ENCODE measurements around the gene MADD.

The MADD gene

DNA sequence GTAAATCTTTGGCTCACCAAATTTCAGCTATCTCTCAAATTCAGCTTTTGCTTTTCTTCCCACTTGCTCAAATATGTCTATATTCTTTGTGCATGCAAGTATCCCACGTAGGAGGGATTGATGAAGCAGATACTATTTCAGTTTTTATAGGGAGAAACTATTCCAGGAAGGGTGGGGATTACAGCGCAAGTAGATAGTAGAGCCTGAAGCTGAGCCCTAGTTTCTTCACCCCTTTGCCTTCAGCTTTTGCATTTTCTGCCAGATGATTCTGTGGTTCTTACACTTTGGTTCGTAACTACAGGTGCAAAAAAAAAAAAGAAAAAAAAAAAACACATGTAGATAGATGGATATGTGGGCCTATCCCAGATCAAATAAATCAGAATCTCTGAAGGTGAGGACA is 18.2 kb upstream of the MADD start:
- DNase-seq (ENCODE audit: low spot score), result no peak
- TF ChIP-seq, protein P1, sequence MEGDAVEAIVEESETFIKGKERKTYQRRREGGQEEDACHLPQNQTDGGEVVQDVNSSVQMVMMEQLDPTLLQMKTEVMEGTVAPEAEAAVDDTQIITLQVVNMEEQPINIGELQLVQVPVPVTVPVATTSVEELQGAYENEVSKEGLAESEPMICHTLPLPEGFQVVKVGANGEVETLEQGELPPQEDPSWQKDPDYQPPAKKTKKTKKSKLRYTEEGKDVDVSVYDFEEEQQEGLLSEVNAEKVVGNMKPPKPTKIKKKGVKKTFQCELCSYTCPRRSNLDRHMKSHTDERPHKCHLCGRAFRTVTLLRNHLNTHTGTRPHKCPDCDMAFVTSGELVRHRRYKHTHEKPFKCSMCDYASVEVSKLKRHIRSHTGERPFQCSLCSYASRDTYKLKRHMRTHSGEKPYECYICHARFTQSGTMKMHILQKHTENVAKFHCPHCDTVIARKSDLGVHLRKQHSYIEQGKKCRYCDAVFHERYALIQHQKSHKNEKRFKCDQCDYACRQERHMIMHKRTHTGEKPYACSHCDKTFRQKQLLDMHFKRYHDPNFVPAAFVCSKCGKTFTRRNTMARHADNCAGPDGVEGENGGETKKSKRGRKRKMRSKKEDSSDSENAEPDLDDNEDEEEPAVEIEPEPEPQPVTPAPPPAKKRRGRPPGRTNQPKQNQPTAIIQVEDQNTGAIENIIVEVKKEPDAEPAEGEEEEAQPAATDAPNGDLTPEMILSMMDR (IDR thresholded peaks at IDR 0.05; ENCODE audit: extremely low read depth, missing control alignments), result no peak

DNA sequence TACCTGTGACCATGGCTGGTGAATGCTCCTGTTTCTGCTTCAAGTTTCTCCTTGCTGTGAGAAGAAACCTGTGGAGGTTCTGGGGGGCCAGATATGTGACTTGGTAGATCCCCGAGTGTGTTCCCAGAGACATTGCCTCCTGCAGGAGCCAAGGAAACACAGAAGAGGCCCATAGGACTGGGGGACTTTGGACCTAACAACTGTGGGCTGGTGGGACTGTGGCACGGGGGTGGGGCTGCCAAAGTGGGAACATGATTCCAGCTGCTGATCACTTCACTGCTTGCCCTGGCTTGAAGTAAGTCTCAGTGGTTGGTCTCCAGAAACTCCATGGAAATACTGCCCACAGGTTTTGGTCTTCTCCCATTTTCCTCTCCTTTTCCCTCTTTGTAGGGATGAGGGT is 16.3 kb upstream of the MADD start:
- TF ChIP-seq, protein P1 (IDR thresholded peaks at IDR 0.05; ENCODE audit: extremely low read depth, missing control alignments), result no peak

DNA sequence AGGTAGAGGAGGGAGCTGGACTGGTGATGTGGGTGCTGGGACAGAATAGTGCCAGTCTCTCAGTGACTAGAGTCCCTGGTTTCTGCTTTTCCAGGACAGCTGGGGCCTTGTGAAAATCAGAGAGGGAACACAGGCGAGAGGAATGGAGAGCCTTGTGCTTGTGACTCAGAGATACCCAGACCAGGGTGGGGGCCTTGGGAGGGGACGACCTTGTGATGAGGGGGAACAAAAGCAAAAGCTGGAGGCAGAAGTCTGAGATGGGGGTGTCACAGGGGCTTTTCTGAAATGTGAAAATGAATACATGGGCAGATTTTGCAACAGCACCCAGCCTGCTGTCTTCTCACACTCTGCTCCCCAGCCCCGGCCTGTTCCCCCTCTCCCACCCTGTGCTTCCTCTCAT is 15.5 kb upstream of the MADD start:
- no peak for DNase-seq (ENCODE audit: low spot score)
- TF ChIP-seq, protein P1 (IDR thresholded peaks at IDR 0.05; ENCODE audit: extremely low read depth, missing control alignments), result no peak

More for the DNA sequence above, 16.3 kb upstream of the MADD start:
- no peak for DNase-seq (ENCODE audit: low spot score)

DNA sequence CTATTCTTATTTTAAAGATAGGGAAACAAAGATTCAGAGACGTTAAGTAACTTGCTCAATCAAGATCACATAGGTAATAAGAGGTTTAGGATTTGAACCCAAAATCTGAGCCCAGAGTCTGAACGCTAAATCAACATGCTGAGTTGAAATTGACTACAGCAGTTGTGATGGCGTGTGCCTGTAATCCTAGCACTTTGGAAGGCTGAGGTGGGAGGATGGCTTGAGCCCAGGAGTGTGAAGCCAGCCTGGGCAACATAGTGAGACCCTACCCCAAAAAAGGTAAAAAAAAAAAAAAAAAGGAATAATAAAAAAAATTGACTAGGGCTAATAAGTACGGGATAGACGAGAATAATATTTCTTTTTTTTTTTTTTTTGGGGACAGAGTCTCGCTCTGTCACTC is 13.6 kb upstream of the MADD start:
- DNase-seq (ENCODE audit: low spot score), result no peak
- TF ChIP-seq, protein P1 (IDR thresholded peaks at IDR 0.05; ENCODE audit: extremely low read depth, missing control alignments), result no peak

DNA sequence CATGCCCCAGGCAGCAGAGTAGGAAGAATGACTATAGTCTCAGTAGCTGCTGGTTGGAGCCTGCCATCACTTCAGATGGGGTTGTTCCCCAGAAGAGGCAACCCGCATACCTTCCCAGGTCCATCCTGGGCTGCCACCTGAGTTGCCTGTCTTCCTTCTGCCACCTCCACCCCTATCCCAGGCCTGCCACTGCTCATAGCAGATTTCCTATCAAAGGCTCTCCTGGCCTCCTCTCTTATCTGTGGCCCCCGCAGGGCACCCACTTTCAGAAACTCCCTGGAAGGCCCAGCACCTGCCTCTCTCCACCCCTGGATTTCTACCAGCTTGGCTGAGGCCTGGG is 12.8 kb upstream of the MADD start:
- TF ChIP-seq, protein P1 (IDR thresholded peaks at IDR 0.05; ENCODE audit: extremely low read depth, missing control alignments), result no peak
- DNase-seq (ENCODE audit: low spot score), result no peak

DNA sequence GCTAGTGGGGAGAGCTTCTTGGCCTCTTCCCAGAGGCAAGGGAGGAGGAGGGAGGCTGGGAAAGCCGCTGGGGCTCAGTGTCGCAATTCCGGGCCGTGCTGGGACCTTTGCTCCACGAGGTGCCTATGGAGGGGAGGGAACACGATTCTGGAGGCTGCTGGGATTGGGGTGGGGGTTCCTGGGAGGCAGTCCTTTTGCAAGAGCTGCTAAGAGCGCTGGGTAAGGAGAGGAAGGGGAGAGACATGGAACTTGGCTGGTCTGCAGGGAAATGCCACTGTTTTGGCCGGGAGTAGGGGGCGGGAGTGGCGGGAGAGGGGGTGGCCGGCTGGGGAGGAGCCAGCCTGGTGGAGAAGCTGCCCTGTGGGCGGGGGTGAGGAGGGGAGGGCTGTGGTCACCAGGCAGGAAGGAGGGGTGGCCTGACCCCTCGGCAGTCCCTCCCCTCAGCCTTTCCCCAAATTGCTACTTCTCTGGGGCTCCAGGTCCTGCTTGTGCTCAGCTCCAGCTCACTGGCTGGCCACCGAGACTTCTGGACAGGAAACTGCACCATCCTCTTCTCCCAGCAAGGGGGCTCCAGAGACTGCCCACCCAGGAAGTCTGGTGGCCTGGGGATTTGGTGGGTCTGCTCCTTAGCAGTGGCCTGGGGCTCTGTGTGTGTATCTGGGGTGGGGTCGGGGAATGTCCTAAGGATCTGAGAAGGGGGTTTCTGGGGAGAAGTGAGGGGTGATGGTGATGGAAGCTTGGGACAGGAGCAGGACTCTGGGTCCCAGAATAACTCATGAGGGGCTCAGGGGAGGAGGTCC is 12.2 kb upstream of the MADD start, which contains the start of gene NR1H3:
NR1H3 (plus strand) TSS at position 480 of the 800 bp plus-strand sequence. CDS start 1,221 bp downstream, outside the sequence.
- peak; percentile 39 for DNase-seq (ENCODE audit: low spot score)
- TF ChIP-seq, protein P1 (IDR thresholded peaks at IDR 0.05; ENCODE audit: extremely low read depth, missing control alignments), result peak; percentile 19

DNA sequence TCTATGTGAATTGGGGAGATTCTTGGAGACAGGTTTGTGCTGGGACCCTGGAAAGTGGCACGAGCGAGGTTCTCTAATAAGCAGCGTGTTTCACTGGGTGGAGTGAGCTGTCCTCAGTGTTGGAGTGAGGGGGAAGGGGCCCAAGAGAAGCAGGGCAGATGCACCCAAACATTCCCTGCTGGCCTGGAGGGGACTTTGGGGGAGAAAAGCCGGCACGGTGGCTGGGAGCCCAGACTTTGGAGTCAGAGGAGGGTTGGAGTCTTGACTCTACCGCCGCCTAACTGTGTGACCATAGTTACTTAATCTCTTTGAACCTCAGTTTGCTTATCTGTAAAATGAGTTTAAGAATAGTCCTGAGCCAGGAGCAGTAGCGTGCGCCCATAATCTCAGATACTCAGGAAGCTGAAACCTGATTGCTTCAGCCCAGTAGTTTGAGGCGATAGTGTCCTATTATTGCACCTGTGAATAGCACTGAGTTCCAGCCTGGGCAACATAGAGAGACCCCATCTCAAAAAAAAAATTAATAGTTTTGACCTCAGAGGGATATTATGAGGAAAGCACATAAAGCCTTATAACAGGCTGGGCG is 11.5 kb upstream of the MADD start:
- TF ChIP-seq, protein P1 (IDR thresholded peaks at IDR 0.05; ENCODE audit: extremely low read depth, missing control alignments), result no peak
- no peak for DNase-seq (ENCODE audit: low spot score)
